HG03175 (cell line): Measurements from ENCODE around the gene GSTO2.
A peak's percentile ranks its signal among the peaks of the same experiment; 100 is the strongest.

Experiments used
- ATAC-seq: cut with Tn5 transposase; IDR thresholded peaks from one replicate; pipeline ENCODE4 v1.9.1; 2021; ENCODE audit warnings: mild to moderate bottlenecking, moderate library complexity; ENCODE audit not compliant: unreplicated experiment

Gene GSTO2

DNA sequence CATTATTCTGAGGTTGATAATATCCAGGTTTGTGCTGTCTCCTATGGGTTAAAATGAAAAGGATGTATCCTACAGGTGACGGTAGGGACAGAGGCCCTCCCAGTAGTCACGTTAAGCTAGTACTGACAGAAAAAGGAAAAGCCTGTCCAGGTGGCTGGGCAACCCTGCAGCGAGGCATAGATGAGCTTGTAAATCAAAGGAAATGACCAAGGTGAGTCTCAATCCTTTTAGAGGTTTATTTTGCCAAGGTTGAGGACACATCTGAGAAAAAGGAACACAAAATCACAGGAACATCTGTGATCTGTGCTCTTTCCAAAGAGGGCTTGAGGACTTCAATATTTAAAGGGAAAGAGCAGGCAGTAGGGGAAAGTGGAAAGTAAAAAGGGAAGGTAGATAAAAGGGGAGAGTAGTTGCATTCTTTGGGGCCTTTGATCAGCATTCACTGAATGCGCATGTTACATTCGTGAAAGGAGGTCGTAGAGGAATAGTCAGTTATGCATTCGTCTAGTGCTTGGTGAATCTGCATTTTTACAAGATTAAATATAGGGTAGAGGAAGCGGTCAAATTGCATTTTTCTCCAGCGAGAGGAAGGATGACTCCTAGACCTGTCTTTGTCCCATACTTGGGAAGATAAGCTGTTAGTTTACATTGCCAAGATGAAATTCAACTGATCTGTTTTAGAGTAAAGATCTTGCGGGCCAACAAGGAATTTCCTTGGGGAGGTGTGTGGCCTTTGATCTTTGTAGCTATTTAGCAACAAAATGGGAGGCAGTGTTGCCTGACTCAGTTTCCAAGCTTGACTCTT lies 15.2 kb upstream of the GSTO2 start:
- no peak for ATAC-seq

DNA sequence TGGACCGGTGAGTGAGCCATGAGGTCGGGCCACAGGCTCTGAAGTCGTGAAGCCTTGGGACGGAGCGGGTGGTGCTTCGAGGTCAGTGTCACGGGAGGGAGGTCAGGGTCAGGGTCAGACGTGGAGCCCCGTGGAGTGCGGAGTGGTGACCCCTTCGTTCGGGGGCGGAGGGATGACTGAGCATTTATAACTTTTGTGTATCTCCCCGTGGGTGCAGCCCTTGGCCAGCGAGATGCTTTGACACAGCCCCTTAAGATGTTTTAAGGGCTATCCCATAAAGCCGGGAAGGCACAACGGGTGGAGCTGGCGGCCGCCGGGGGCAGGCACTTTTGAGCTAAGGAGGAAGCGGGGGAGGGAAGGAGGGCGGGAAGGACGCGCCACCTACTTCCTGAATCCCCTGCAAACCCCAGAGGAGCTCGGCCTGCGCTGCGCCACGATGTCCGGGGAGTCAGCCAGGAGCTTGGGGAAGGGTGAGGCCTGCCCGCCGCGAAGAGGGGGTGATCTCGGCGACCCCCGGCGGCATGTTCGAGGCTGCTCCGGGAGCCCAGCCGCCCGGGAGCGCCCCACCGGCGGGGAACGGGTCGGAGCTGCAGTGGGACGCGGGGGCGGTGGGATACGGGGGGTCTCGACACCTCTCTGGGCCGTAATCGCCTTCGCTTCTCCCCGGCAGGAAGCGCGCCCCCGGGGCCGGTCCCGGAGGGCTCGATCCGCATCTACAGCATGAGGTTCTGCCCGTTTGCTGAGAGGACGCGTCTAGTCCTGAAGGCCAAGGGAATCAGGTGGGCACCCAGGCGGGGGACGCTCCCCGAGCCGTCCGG lies 14.3 kb upstream of the GSTO2 start, which contains the start of gene GSTO1:
TSS of gene GSTO1 (plus strand) at position 400 of the 818 bp plus-strand sequence. CDS start at position 437, 37 bp downstream.
- ATAC-seq, result peak; percentile 73

DNA sequence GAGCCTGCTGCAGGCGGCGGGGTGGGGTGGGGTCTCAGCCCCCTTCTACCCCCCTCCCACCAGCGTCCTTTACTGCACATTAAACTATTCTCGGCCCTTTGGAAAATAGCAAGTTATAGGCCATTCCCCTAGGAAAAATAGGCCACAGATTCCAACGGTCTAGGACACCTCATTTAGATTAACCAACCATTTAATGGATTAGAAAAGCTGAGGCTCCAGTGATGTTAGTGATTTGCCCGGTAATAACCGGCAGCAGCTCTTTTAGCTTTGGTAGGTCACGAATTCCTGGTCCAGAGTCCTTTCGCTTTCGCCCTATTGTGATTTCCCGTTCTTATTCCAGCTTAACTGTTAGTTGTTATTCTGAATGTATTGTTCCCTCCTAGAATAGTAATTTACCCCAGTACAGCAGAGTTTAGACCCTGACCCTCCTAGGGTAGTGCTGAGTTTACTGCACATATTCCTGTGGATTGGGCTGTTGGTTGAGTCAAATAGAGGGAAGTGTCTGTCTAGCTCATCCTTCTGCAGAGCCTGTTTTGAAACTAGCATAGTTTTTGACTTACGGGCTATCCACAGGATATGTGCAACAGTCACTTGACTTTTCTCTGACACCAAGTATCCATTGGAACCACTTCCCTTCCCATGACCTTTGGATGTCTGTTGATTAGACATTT lies 13.5 kb upstream of the GSTO2 start:
- no peak for ATAC-seq

DNA sequence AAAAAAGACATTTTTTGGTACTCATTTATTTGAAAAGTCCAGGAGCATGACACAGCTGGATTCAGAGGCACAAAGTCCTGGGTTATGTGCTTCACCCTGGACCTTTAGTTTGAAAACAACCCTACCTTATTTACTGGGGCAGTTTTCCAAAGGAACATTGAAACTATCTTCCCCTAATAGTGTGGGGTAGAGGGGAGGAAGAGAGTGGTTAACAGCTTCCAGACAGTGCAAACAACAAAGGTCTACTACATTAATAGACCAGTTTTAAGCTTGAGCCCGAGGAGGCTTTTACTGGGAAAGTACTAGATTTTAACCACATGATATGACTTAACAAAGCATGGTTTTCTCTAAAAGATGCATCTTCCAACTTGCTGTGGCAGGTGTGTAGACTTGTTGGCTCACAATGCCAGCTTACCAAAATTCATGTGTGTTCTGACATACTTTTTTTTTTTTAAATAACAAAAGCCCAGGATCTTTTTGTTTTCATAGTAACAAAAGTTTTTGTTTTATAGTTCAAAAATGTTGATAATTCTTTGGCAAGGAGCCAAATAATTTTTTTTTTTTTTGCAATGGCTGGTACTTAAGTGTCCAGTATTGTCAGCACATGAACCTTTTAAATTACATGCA lies 12.5 kb upstream of the GSTO2 start:
- ATAC-seq, result no peak

DNA sequence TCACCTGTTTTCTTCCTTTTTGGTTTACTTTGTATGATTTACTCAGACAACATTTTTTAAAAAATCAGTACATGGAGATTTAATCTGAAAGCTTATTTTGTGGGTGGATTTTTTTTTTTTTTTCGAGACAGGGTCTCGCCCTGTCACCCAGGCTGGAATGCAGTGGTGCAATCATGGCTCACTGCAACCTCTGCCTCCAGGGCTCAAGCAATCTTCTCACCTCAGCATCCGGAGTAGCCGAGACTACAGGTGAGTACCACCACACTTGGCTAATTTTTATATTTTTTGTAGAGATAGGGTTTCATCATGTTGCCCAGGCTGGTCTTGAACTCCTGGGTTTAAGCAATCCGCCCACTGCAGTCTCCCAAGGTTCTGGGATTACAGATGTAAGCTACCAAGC lies 11.7 kb upstream of the GSTO2 start:
- ATAC-seq, result no peak

DNA sequence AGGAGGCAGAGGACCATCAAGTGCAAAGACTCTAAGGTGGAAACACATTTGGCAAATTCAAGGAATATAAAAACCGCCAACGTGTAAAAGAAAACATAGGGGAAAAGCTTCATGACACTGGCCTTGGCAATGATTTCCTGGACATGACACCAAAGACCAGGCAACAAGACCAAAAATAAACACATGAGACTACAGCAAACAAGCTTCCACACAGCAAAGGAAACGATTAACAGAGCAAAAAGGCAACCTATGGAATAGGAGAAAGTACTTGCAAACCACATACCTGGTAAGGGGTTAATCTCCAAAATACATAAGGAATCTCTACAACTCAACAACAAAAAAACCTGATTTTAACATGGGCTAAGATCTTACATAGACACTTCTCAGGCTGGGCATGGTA lies 10.8 kb upstream of the GSTO2 start:
- no peak for ATAC-seq

DNA sequence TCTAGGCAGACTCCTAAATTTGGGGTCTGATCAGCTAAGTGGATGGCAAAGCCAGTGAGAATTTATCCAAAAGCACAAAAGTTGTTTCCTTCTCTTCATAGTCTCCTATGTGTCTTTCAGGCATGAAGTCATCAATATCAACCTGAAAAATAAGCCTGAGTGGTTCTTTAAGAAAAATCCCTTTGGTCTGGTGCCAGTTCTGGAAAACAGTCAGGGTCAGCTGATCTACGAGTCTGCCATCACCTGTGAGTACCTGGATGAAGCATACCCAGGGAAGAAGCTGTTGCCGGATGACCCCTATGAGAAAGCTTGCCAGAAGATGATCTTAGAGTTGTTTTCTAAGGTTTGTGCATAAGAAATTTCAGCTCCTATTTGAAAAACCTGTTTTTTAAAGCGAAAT lies 9.5 kb upstream of the GSTO2 start:
- no peak for ATAC-seq

DNA sequence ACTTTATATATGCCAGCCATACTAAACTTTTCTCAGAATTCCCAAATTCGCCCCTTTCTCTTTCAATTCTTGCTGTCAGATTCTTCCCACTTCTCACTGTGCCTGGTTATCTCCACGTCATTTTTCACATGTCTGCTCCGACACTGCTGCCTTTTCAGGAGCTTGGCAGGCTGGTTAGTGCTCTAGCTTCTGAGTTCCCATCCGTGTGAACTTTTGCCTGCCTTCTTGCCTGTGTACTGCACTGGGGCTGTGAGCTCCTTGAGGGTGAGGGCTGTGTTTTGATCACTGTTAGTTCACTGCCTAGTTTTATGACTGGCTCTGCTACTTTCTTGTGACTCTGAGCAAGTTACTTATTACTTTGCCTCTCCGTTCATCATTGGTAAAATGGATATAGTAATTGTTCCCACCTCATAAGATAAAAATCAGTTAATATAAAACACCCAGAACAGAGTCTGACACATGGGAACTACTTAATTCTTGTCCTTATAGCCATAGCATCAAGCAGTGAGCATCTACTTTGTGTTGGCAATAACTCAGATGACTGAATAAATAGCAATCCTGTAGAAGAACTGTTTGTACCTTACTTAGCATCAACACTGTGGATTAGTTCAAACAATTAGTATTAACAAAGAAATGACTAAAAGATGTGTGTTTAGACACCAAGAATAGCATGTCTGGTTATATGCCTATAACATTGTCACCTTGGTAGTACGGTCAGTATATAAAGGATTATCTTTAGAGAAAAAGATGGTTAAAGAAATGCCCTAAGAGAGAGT lies 8.8 kb upstream of the GSTO2 start:
- no peak for ATAC-seq

DNA sequence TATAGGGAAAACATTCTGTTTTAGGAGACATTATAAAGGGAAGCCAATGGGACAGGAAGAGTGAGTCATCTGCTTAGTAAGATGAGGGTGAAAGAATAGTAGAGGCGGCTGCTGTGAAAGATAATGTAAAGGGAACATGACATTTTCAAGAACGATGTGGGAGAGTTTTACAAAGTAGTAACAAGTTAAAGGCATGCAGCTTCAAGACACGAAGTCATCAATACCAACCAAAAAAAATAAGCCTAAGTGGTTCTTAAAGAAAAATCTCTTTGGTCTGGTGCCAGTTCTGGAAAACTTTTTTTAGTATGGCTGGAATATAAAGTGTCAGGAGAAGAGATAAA lies 8.2 kb upstream of the GSTO2 start:
- ATAC-seq, result no peak

DNA sequence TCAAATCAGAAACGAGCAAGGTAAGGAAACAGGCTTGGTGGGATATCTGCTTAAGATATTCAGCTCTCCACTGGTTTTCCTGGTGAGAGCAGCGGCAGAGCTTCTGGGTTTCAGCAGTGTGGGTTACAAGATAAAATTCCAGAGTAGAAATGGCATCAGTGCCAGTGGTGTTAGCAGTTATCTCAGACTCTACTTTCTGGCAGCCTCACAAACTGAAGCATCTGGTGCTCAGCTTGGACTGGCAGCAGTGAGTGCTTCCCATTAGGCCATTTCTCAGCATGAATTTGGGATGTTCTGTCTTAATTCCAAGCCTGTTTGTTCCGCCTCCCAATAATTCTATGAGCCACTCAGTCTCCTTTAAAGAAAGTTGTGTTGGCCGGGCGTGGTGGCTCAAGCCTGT lies 6.9 kb upstream of the GSTO2 start:
- no peak for ATAC-seq

DNA sequence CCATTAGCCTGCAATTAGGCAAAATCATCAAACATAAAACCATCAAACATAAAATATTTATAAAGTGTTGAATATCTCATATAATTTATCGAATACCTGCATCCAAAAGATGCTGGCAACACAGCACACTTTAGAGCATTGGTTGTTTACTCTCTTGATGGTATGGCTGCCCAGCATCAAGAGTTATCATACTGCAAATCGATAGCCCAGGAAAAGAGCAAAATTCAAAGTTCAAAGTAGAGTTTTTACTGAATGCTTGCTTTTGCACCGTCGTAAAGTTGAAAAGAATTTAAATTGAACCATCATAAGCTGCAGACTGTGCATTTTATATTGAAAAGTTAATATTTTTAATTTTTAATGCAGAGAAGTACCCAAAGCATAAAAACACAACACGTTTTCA lies 4.2 kb upstream of the GSTO2 start:
- ATAC-seq, result no peak

DNA sequence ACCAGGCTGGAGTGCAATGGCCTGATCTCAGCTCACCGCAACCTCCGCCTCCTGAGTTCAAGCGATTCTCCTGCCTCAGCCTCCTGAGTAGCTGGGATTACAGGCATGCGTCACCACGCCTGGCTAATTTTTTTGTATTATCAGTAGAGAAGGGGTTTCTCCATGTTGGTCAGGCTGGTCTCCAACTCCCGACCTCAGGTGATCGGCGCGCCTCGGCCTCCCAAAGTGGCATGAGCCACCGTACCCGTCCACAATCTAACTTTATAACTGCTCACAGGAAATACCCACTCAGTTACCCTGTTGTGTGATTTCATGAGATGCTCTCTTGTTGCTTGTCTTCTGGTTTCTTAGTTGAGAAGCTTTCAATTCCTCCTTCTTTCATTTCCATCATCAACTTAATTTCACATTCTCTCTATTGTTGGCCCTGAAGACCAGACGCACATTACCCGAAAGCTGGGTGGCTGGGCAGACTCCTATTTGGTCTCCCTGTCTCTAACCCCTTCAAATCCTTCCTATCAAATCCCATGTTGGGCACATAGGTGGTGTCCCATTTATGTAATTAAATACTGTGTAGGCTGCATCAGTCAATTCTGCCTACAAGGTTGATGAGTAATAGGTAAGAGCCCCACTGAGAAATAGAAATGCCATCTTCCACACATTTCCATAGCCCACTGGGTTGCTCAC lies 1.1 kb upstream of the GSTO2 start:
- no peak for ATAC-seq

DNA sequence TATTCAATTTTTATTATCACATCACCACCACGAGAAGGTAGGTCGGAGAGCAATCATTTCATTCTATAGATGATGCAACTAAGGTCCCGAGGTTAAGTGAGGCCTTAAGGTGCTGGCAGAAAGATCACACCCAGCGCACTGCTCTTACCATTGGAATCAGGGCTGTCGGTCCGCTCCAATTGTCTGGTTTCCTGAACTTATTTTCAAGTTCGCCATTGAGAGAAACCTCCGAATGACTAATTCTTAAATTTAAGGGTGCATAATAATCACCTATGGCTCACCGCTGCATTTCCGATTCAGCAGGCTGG lies 625 bp upstream of the GSTO2 start:
- peak; percentile 0 for ATAC-seq

DNA sequence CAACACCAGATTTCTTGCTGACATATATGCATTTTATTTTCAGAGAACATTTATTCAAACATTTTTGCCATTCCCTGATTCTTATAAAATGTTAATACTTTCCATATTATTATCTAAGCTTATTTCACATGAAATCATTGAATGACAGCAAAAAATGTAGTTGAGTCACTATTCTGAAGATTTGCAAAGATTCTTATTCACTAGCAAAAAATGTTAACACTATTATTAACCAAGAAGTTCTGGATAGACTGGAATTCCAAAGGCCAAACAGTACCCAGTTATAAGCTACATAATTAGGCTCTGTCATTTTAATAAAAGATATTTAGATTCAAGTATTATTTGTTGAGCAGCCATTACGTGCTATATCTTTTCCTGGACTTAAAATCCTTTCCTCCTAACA lies 4.3 kb downstream of the GSTO2 start:
- ATAC-seq, result no peak

DNA sequence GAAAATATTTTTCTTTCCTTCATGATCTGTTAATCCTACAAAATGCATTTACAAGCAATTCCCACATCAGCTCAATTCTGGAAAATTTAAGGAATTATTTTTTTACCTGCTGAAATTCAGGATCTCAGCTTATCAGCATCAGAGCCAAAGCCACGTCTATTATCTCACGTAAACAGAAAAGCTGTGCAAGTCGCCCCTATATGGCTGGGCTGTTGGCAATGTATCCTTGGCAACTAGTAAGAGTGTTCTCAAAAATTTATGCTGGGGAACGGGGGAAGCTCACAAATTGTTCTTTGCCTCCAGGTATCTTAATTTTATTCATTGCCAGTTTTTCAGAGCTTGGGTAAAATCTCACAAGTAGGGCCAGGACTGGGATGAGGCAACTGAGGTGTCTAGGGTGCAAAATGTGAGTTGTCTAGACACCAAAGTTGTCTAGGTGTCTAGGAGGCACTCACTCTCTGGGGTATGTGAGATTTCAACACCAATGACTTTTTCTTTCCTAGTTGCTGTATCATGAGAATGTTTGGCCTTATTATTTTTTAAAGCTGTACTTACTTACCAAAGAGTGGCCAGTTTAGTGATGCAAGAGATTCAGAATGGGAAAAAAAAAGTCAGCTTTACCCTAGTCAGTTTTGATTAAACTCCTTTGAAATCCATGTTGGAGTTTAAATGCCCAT lies 5.1 kb downstream of the GSTO2 start:
- no peak for ATAC-seq

DNA sequence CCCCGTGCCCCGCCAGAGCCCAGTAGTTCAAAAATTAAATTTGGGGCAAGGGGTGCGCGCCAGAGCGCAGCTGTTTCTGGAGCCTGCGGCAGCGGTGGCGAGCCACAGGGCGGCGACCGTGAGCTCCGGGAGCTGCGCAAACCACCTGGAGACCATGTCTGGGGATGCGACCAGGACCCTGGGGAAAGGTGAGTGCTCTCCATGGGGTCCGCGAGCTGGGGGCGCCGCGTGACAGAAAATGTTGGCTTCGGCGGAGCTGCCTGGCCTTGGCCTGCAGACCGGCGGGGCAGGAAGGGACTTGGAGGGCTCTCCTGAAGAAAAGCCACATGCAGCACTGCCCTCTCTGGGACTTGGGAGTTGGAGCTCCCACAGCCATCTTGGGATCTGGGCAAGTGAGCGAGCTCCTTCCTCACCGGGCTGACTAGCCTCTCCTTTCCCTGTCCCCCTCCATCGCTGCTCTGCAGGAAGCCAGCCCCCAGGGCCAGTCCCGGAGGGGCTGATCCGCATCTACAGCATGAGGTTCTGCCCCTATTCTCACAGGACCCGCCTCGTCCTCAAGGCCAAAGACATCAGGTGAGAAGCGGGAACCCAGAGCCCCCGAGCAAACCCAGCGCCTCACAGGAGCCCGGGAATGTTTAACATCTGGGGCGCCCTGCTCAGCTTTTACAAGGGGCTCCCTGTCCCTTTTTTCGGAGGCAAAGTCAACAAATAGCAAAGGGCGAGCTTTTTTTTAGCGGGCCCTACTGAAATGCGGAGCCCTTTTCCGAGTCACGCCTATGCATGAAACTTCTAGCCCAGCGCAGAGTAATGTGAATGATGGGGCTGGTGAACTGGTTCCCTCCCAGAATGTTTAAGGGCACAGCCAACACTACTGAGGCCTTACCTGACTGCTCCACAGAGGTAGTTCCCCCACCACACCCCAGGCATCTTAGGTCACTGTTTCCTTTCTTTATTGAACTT lies 6.1 kb downstream of the GSTO2 start:
- ATAC-seq, result peak; percentile 75

DNA sequence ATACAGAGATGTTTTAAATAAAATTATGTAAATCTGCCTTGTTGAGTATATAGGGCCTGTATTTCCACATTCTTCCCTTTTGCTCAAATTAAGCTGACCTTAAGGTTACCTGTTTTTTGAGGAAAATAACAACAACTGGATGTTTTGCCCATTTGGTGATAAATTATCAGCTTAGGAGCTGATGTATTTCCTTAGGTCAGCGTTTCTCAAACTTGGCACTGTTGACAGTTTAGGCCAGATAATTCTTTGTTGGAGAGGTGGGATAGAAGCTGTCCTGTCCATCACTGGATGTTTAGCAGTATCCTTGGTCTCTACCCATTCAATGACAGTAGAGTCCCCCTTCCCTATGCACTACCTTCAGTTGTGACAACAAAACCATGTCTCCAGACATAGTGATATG lies 7.2 kb downstream of the GSTO2 start:
- ATAC-seq, result no peak

DNA sequence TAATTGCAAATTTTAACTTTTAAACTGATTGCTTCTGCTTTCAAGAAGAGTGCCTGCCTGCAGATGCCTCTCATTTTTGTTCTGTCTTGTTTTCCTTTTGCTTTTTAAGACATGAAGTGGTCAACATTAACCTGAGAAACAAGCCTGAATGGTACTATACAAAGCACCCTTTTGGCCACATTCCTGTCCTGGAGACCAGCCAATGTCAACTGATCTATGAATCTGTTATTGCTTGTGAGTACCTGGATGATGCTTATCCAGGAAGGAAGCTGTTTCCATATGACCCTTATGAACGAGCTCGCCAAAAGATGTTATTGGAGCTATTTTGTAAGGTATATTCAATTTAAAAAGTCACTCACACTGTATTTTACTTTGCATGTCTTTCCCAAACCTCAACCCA lies 8.8 kb downstream of the GSTO2 start:
- no peak for ATAC-seq
